LoVo (cell line): ENCODE results near the gene IFNAR2.
A peak's percentile ranks its signal among the peaks of the same experiment; 100 is the strongest.
"Not testable (repeated sequence)": the region's sequence is repeated elsewhere in the genome, so short reads cannot be mapped to it uniquely, and the experiment has no call there.

Experiments
- DNase-seq: peaks from one replicate; pipeline ENCODE4 v3.0.0-alpha.2; 2016; ENCODE audit warnings: low spot score

Gene IFNAR2

GRCh38 chr21:33217138-33217520, 12.6 kb upstream of the IFNAR2 start:
- no peak for DNase-seq

- DNase-seq, result no peak
Observed at GRCh38 chr21:33219300-33219699, 10.4 kb upstream of the IFNAR2 start.

DNA sequence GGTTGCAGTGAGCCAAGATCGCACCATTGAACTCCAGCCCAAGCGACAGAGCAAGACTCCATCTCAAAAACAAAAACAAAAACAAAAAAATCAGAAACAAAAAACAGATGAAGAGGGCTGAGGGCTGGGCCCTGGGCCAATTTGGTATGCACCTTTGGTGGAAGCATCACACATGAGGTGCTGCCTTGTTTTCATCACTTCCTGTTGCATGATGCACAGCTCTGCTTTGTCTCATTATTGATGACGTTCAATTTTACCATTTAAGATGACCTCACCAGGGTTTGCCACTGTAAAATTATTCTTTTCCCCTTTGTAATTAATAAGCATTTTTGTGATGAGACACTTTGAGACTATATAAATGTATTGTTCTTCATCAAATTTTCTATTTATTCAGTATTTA, 9.8 kb upstream of the IFNAR2 start:
- no peak for DNase-seq

GRCh38 chr21:33225376-33225775, 4.4 kb upstream of the IFNAR2 start:
- DNase-seq, result not testable (repeated sequence)

GRCh38 chr21:33228455-33228854, 1.3 kb upstream of the IFNAR2 start:
- DNase-seq, result no peak

- DNase-seq, result no peak
Observed at GRCh38 chr21:33229099-33229783, 497 bp upstream of the IFNAR2 start.

DNA sequence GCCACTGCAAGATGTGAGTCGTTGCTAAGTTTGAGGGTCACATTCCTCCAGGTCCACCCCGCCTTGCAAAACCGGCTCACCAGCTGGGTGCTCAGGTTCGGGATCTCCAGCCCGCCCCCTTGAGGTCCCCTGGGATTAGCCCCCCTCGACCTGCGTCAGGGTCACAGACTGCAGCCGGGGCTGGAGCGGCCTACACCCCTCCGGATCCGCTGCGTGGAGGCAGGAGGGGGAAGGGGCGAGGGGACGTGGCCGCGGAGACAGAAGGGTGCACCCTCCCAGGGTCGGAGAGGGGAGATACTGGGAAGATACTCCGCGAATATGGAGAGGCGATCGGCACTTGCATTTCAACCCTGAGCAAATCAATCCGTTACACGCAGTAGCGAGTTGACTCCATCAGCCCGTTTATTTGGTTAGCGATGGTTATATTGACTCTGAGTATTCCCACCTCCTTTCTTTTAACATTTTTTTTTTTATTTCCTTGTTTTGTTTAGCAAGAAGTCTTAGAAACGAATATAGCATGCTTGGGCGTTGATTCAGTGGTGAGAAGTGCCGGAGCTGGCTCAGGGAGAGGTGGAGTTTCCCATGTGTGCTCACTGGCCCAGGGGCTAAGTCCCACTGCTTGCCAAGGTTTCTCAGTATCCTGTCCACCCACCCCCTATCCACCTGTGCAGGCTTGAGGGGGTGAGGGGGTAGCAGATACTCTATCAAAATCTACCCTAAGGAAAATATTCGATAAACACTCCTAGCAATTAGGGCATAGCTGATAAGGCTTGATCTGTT, 997 bp downstream of the IFNAR2 start:
- peak; percentile 21 for DNase-seq

DNA sequence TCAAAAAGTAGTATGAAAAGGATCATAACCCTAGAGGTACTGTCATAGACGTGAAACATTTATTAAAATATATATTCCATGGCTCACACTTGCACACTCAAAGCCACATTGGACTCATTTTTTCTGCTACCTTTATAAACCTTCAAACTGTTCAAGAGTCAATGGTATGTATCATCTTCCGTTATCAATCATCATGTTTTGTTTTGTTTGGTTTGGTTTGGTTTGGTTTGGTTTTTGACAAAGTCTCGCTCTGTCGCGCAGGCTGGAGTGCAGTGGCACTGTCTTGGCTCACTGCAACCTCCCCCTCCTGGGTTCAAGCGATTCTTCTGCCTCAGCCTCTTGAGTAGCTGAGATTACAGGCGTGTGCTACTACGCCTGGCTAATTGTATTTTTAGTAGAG, 1.8 kb downstream of the IFNAR2 start:
- no peak for DNase-seq

GRCh38 chr21:33232291-33233034, 2.7 kb downstream of the IFNAR2 start:
- DNase-seq, result no peak

DNA sequence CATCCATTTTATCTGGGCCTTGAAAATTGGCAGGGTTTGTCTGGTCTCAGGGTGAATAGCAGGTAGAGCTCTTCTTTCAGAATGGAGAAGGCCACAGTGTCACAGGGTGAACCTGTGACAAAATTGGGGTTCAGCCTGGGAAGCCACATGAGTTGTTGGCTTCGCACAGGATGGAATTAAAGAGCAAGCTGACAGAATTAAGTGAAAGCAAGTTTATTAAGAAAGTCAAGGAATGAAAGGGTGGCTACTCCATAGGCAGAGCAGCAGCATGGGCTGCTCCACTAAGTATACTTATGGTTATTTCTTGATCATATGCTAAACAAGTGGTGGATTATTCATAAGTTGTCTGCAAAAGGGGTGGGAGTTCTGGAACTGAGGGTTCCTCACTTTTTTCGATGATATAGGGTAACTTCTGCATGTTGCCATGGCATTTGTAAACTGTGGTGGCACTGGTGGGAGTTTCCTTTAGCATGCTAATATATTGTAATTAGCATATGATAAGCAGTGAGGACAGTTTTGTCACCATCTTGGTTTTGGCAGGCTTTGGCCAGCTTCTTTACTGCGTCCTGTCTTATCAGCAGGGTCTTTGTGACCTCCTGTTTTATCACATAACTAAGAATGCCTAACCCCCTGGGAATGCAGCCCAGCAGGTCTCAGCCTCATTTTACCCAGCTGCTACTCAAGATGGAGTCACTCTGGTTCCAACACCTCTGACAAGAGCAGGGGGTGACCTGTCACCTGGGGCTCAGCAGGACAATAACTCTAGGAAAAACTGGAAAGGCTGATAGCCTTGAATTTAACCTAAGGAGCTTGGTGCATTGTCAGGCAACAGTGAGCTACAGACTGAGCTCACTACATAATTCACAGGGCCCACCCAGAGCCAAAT, 5.1 kb downstream of the IFNAR2 start:
- DNase-seq, result no peak

- no peak for DNase-seq
Observed at GRCh38 chr21:33236013-33236686, 6.4 kb downstream of the IFNAR2 start.

DNA sequence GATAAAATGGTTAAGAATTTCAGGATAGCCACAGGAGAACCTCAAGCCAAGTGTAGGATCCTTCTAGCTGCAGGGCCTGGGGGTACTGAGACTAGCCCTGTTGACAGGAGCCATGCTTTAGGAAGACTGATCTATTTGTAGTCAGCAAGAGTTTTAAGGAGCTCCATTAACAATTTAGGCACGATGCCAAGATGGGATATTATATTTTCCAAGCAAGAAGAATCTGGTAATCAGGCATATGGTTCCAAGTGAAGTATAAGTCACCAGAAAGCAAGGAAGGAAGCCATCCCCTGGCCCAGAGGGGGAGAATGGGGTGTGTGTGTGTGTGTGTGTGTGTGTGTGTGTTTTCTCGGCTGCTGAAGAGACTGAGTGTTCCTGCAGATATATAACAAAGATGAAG, 7.0 kb downstream of the IFNAR2 start:
- no peak for DNase-seq

DNA sequence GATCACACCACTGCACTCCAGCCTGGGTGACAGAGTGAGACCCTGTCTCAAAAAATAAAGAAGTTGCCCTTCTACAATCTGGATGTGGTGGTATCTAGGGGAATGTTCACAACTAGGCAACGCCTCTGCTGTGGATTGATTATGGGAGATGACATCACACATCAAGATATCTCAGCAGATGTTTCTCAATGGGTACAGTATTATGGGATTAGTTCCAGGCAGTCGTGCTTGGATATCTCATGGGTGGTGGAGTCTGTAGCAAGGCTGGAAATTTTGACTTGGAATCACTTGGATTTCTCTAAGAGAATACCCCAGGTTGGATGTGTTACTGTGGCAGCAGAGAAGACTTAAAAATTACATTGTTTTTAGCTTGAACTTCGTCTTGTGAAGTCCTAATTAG, 7.7 kb downstream of the IFNAR2 start:
- no peak for DNase-seq

DNA sequence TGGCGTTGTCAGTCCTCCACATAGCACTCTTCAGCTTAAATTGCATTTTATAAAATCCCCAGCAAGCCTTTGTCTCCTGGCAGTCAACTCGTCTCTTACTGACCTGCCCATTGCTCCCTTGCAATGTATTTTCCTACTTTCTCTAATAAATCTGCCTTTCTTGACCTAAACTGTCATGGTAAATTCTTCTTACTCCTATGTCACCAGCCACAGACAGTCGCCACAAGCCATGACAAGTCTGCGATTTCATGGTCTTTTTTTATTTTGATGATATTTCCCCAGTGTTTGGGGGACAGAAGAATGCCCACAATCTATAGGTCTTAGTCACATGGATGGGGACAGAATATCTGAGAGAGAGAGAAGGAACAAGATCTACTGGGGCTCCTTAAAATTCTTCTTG, 8.4 kb downstream of the IFNAR2 start:
- no peak for DNase-seq

DNA sequence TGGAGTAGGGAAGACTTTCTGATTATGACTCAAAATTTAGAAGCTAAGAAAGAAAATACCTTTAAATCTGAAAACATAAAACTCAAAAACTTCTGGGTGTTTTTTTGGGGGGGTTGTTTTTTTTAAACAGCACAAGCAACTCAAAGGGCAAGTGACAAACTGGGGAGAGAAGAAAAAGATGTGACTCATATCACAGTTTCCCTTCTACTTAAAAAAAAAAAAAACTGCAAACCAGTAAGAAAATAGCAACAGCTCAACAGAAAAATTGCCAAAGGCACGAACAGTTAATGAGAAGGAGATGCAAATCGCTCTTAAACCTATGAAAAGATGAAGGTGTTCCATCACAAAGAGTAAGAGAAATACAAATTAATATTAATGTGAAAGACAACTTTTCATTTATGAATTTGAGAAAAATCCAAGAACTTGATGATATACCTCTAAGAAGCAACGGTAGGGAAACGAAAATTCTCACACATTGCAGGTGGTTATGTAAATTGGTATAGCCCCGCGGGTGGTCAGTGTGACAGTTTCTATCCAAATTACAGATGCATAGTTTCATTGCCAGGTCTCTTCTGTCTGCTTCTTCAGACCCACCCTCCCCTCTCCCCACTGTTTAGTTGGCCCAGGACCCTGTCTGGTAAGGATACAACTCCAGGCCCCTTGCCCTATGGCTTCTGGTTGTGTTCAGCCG, 9.0 kb downstream of the IFNAR2 start:
- DNase-seq, result no peak

- DNase-seq, result not testable (repeated sequence)
Observed at GRCh38 chr21:33239559-33240127, 9.9 kb downstream of the IFNAR2 start.

- DNase-seq, result no peak
Observed at GRCh38 chr21:33240404-33240803, 10.7 kb downstream of the IFNAR2 start.

- no peak for DNase-seq
Observed at GRCh38 chr21:33241846-33242245, 12.1 kb downstream of the IFNAR2 start.

DNA sequence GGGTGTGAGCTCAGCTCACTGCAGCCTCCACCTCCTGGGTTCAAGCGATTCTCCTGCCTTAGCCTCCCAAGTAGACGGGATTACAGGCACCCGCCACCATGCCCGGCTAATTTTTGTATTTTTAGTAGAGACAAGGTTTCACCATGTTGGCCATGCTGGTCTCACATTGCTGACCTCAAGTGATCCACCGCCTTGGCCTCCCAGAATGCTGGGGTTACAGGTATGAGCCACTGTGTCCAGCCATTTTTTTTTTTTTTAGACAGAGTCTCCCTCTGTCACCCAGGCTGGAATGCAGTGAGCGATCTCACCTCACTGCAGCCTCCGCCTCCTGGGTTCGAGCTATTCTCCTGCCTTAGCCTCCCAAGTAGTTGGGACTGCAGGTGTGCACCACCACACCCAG, 13.1 kb downstream of the IFNAR2 start:
- DNase-seq, result not testable (repeated sequence)

GRCh38 chr21:33244082-33244778, 14.5 kb downstream of the IFNAR2 start:
- no peak for DNase-seq
